ENCODE measurements around the gene NUFIP1. TPM values are rescaled to one million over a fixed set of nuclear protein-coding genes. Genes with fewer than 3 reads are reported as not detected.

NUFIP1 gene
- total RNA-seq, 1 donor from 2014 or later, result 3.1 TPM

- intact Hi-C loops (cut with micrococcal nuclease), result loop anchor here (5.0 kb wide), 1 partner anchor 488 kb away; no protein-coding TSS in a partner anchor
- Histone ChIP-seq H3K36me3 (peaks cover 10% of the 10 kb centered on the region), H3K9me3 (replicated peaks) (no peaks in the 10 kb centered on the region), H3K27me3 (ENCODE audit: low read depth) (no peaks in the 10 kb centered on the region), H3K4me3 (no peak overlapping the region), H3K4me1 (peaks cover 35% of the 10 kb centered on the region), H3K27ac (replicated peaks) (no peak overlapping the region)
- DNase-seq, result no peak
- peak; percentile 88 for TF ChIP-seq CTCF (IDR thresholded peaks at IDR 0.05; ENCODE audit: borderline replicate concordance)
These were observed 19.5 kb downstream of the NUFIP1 start for GRCh38 chr13:44969551-44970484.

GRCh38 chr13:44968434-44968815 lies 20.8 kb downstream of the NUFIP1 start:
- peaks cover 22% of the 10 kb centered on the region for H3K4me1 ChIP-seq
- no peak overlapping the region for H3K4me3 ChIP-seq
- TF ChIP-seq CTCF (IDR thresholded peaks at IDR 0.05; ENCODE audit: borderline replicate concordance), result no peak
- no peak for DNase-seq
- H3K27ac ChIP-seq (replicated peaks), result no peak overlapping the region
- H3K9me3 ChIP-seq (replicated peaks), result no peaks in the 10 kb centered on the region
- intact Hi-C loops (cut with micrococcal nuclease), result no loop called here
- no peaks in the 10 kb centered on the region for H3K27me3 ChIP-seq (ENCODE audit: low read depth)
- H3K36me3 ChIP-seq, result peaks cover 24% of the 10 kb centered on the region

DNA sequence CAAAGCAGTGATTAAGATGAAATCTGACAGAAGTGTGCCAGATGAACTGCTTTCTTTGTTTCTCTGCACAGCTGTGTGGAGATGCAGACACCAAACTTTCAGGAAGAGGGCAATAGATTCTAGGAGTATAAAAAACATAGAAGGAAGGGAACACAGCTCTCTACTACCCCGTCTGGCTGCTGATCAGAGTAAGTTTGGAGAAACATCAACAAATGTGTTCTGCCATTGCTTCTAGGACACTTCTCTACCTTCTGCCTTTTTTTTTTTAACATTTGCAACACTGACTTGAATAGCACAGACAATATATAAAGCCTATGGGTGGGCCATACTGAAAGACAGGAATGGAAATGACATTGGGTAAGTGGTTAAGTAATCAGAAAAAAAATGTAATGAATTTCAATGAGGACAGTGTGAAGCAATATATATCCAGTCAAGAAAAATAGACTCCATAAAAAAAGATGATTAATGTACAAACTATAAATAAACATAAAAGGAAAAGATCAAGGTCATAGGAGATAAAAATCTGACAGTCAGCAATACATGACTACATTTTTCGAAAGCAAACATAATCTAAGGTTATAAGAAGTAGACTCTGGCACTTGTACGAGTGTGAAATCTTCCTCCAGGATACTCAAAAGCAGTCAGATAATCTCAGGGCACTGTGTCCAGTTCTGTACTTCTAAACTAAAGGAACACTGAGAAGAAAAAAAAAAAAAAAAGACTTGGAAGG lies 21.4 kb downstream of the NUFIP1 start:
- no peak overlapping the region for H3K27ac ChIP-seq (replicated peaks)
- DNase-seq, result no peak
- peaks cover 30% of the 10 kb centered on the region for H3K36me3 ChIP-seq
- TF ChIP-seq CTCF (IDR thresholded peaks at IDR 0.05; ENCODE audit: borderline replicate concordance), result peak; percentile 26
- H3K4me3 ChIP-seq, result no peak overlapping the region
- H3K9me3 ChIP-seq (replicated peaks), result peaks cover 1% of the 10 kb centered on the region
- H3K27me3 ChIP-seq (ENCODE audit: low read depth), result no peaks in the 10 kb centered on the region
- H3K4me1 ChIP-seq, result peaks cover 16% of the 10 kb centered on the region
- intact Hi-C loops (cut with micrococcal nuclease), result no loop called here

DNA sequence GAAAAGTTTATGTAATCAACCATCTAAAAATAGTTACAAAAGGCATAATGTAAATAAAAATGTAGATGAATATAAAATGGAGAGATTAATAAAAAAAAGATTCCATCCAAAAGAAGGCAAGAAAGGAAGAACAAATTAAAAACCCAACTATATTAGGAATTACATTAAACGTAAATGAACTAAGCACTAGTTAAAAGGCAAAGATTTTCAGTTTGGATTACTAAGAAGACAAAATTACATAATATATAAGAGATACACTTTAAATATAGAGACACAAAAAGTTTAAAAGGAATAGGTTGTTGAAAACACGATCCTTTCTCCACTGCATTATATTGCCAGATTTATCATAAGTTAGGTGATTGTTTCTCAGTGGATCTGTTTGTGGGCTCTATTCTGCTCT lies 27.3 kb downstream of the NUFIP1 start:
- intact Hi-C loops (cut with micrococcal nuclease), result no loop called here
- Histone ChIP-seq H3K4me1 (no peaks in the 10 kb centered on the region), H3K27me3 (ENCODE audit: low read depth) (no peaks in the 10 kb centered on the region), H3K9me3 (replicated peaks) (peaks cover 18% of the 10 kb centered on the region), H3K27ac (replicated peaks) (no peak overlapping the region), H3K4me3 (no peak overlapping the region), H3K36me3 (peaks cover 64% of the 10 kb centered on the region)
- no peak for DNase-seq
- no peak for TF ChIP-seq CTCF (IDR thresholded peaks at IDR 0.05; ENCODE audit: borderline replicate concordance)

DNA sequence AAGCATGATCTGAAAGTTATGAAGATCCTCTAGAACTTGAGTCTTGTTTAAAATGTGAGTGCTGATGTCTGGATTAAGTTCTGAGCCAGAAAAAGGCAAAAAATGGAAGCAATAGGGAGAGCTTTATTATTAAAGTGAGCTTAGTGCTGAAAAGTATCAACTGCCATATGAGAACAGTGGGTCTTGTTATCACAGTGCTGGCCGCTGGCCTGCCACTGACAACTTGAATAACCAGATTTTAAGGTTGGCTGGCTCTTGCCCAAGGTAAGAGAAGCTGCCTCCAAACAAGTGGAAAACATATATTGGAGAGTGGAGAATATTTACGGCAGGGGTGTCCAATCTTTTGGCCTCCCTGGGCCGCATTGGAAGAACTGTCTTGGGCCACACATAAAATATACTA lies 33.9 kb downstream of the NUFIP1 start:
- Histone ChIP-seq H3K9me3 (replicated peaks) (no peaks in the 10 kb centered on the region), H3K36me3 (peaks cover 11% of the 10 kb centered on the region), H3K4me1 (peaks cover 7% of the 10 kb centered on the region), H3K4me3 (no peak overlapping the region), H3K27ac (replicated peaks) (peak overlapping the region; percentile 26), H3K27me3 (ENCODE audit: low read depth) (no peaks in the 10 kb centered on the region)
- peak; percentile 21 for DNase-seq
- TF ChIP-seq CTCF (IDR thresholded peaks at IDR 0.05; ENCODE audit: borderline replicate concordance), result no peak
- intact Hi-C loops (cut with micrococcal nuclease), result no loop called here
